ENCODE data around the gene OTUD4.

OTUD4 gene

GRCh38 chr4:145170223-145170622, 10.2 kb downstream of the OTUD4 start:
- DNase-seq (ENCODE audit: low read depth) = no peak
- TF ChIP-seq, protein P1, sequence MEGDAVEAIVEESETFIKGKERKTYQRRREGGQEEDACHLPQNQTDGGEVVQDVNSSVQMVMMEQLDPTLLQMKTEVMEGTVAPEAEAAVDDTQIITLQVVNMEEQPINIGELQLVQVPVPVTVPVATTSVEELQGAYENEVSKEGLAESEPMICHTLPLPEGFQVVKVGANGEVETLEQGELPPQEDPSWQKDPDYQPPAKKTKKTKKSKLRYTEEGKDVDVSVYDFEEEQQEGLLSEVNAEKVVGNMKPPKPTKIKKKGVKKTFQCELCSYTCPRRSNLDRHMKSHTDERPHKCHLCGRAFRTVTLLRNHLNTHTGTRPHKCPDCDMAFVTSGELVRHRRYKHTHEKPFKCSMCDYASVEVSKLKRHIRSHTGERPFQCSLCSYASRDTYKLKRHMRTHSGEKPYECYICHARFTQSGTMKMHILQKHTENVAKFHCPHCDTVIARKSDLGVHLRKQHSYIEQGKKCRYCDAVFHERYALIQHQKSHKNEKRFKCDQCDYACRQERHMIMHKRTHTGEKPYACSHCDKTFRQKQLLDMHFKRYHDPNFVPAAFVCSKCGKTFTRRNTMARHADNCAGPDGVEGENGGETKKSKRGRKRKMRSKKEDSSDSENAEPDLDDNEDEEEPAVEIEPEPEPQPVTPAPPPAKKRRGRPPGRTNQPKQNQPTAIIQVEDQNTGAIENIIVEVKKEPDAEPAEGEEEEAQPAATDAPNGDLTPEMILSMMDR (IDR thresholded peaks at IDR 0.05; ENCODE audit: low read depth, low read length, missing control alignments) = no peak

GRCh38 chr4:145168581-145169187, 11.7 kb downstream of the OTUD4 start:
- no peak for DNase-seq (ENCODE audit: low read depth)
- H3K4me3 ChIP-seq (ENCODE audit: low read depth, low read length) = no peak overlapping the region
- TF ChIP-seq, protein P1 (IDR thresholded peaks at IDR 0.05; ENCODE audit: low read depth, low read length, missing control alignments) = no peak

More at GRCh38 chr4:145170223-145170622, 10.2 kb downstream of the OTUD4 start:
- no peak overlapping the region for H3K4me3 ChIP-seq (ENCODE audit: low read depth, low read length)

- TF ChIP-seq, protein P1 (IDR thresholded peaks at IDR 0.05; ENCODE audit: low read depth, low read length, missing control alignments) = no peak
- DNase-seq (ENCODE audit: low read depth) = no peak
- H3K4me3 ChIP-seq (ENCODE audit: low read depth, low read length) = no peak overlapping the region
Observed at GRCh38 chr4:145167887-145168286, 12.5 kb downstream of the OTUD4 start.

DNA sequence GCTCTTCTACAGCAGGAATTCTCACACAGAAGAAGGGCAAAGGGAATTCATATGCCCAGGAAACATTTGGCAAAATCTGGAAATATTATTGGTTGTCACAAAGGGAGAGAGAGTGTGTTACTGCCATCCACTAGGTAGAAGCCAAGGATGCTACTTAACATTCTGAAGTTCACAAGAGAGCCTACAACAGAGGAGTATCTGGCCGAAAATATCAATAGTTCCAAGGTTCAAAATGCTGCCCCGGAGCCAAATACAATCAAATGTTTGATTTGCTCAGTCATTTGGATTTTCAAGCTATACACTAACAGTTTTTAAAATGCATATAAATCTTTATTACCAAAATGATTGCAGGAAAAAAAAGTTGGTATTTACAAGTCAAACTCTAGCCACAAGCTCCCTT, 18.8 kb downstream of the OTUD4 start:
- H3K4me3 ChIP-seq (ENCODE audit: low read depth, low read length) = no peak overlapping the region
- TF ChIP-seq, protein P1 (IDR thresholded peaks at IDR 0.05; ENCODE audit: low read depth, low read length, missing control alignments) = no peak
- DNase-seq (ENCODE audit: low read depth) = no peak

DNA sequence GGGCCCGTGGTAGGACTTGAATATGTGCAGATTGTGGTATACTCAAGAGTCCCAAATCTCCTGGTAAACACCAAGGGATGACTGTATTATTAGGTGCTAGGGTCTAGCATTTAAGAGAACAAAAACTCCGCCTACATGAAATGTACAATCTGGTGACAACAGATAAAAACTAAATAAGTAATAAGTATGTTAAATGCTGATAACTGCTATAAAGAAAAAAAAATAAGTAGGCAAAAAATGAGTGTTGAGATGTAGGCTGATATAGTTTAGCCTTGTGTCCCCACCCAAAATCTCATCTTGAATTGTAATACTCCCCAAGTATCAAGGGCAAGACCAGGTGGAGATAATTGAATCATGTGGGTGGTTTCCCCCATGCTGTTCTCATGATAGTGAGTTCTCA, 23.4 kb downstream of the OTUD4 start:
- no peak for DNase-seq (ENCODE audit: low read depth)
- TF ChIP-seq, protein P1 (IDR thresholded peaks at IDR 0.05; ENCODE audit: low read depth, low read length, missing control alignments) = no peak
- H3K4me3 ChIP-seq (ENCODE audit: low read depth, low read length) = no peak overlapping the region

DNA sequence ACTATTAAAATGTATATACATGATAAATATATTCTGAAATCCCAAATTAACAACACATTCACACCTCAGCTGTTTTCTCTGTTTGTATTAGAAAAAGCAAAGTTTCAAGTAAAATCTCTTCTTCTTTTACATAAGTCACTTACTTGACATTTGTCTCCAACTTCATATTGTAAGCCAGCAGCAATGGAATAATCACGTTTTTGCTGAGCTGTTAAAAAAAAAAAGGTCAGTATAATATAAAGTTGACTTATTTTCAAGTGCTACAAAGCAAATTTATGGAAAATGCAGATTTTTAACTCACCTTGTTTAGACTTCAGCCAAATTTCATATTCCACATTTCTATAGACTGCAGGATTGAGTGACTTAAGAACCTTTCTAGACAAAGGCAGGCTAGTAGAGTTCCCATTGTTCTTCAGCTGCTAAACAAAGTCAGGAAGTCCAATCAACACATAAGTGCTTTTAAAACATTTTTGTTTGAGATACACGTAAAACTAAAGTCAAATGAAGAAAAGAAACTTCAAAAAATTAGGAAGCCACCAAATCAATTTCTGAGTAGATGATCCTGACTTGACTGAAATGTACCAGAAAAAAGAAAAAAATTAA, 25.0 kb downstream of the OTUD4 start:
- H3K4me3 ChIP-seq (ENCODE audit: low read depth, low read length) = no peak overlapping the region
- TF ChIP-seq, protein P1 (IDR thresholded peaks at IDR 0.05; ENCODE audit: low read depth, low read length, missing control alignments) = no peak
- DNase-seq (ENCODE audit: low read depth) = no peak

DNA sequence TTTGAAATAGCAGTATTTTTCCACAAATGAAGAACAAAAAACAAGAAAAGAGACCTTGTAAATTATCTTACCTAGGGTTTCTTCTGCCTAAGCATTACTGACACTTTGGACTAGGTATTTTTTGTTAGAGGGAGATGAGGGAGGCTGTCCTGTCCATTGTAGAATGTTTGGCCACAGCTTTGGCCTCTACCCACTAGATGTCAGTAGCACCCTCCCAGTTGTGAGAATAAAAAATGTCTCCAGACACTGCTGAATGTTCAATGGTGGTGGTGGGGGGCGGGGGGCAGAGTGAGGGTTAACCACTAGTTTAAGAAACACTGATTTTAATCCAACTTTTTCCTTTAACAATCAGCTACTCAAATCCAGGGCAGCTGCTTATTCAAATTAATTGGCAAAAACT, 25.8 kb downstream of the OTUD4 start:
- DNase-seq (ENCODE audit: low read depth) = no peak
- TF ChIP-seq, protein P1 (IDR thresholded peaks at IDR 0.05; ENCODE audit: low read depth, low read length, missing control alignments) = peak; percentile 72
- no peak overlapping the region for H3K4me3 ChIP-seq (ENCODE audit: low read depth, low read length)

All from GM12864 (cell line).